CD14-positive monocyte (primary cell): ENCODE measurements around the gene SARS1. TPM values are rescaled to one million over a fixed set of nuclear protein-coding genes. Genes with fewer than 3 reads are reported as not detected.

Source experiments
- DNase-seq, 3 donors: peaks; one replicate each; pipeline ENCODE4 v3.0.0-alpha.2; 2011 to 2022
- H2AFZ ChIP-seq: 2 replicates; pipeline ENCODE4 v1.6.0; 2012; ENCODE audit warnings: mild to moderate bottlenecking, low read depth, low read length, inconsistent platforms; ENCODE audit not compliant: insufficient read depth, poor library complexity, severe bottlenecking
- H3K27ac ChIP-seq, 2 donors: 1 replicate in 1 of 2; 2 replicates in 1 of 2; pipeline ENCODE4 v1.5.1; 2012 to 2013; ENCODE audit warnings: low read length in 2 of 2, control low read depth in 1 of 2, inconsistent platforms in 1 of 2, low read depth in 1 of 2, mild to moderate bottlenecking in 1 of 2
- H3K27me3 ChIP-seq, 2 donors: one replicate each; pipeline versions ENCODE4 v1.6.0 to v1.6.1; 2011 to 2013; ENCODE audit warnings: low read length in 2 of 2; ENCODE audit not compliant: control insufficient read depth in 2 of 2, insufficient read depth in 2 of 2
- H3K36me3 ChIP-seq, 2 donors: replicated peaks in 1 of 2; 1 replicate in 1 of 2; 2 replicates in 1 of 2; pipeline versions ENCODE4 v1.5.1 to v1.6.1; 2012 to 2013; ENCODE audit warnings: low read length in 2 of 2, control low read depth in 1 of 2, inconsistent platforms in 1 of 2, mild to moderate bottlenecking in 1 of 2; ENCODE audit not compliant: insufficient read depth in 2 of 2, control insufficient read depth in 1 of 2
- H3K4me1 ChIP-seq, 2 donors: 1 replicate in 1 of 2; 2 replicates in 1 of 2; pipeline versions ENCODE4 v1.5.1 to v1.6.1; 2012 to 2013; ENCODE audit warnings: low read length in 2 of 2, control low read depth in 1 of 2, inconsistent platforms in 1 of 2, mild to moderate bottlenecking in 1 of 2, moderate library complexity in 1 of 2; ENCODE audit not compliant: insufficient read depth in 2 of 2, control insufficient read depth in 1 of 2
- H3K4me2 ChIP-seq: replicated peaks from 2 replicates; pipeline ENCODE3; 2012; ENCODE audit warnings: low read length, moderate library complexity, mild to moderate bottlenecking; ENCODE audit not compliant: poor library complexity, severe bottlenecking; ENCODE audit errors: extremely low read depth
- H3K4me3 ChIP-seq, 3 experiments: fragments of 200-600 bp in 1 of 3; sonication (generic) in 1 of 3; replicated peaks in 1 of 3; 1 replicate in 2 of 3; 2 replicates in 1 of 3; pipeline ENCODE4 v1.5.1; 2011 to 2013; ENCODE audit warnings: low read length in 3 of 3, mild to moderate bottlenecking in 3 of 3, control low read depth in 2 of 3, low read depth in 2 of 3, inconsistent platforms in 1 of 3, moderate library complexity in 1 of 3
- H3K79me2 ChIP-seq: 2 replicates; pipeline ENCODE4 v1.6.0; 2012; ENCODE audit warnings: mild to moderate bottlenecking, control low read depth, inconsistent platforms, low read length, moderate library complexity; ENCODE audit not compliant: insufficient read depth
- H3K9ac ChIP-seq: 2 replicates; pipeline ENCODE4 v1.6.0; 2017; ENCODE audit warnings: low read length, mild to moderate bottlenecking; ENCODE audit not compliant: insufficient read depth, poor library complexity, severe bottlenecking
- H3K9me3 ChIP-seq, 2 donors: replicated peaks in 1 of 2; 1 replicate in 1 of 2; 2 replicates in 1 of 2; pipeline versions ENCODE4 v1.5.1 to v1.6.1; 2012 to 2013; ENCODE audit warnings: low read length in 2 of 2, control low read depth in 1 of 2; ENCODE audit not compliant: control insufficient read depth in 1 of 2, insufficient read depth in 1 of 2
- H4K20me1 ChIP-seq: 2 replicates; pipeline ENCODE4 v1.6.0; 2012; ENCODE audit warnings: mild to moderate bottlenecking, low read length, control low read depth, moderate library complexity; ENCODE audit not compliant: insufficient read depth
- H3K27ac Mint-ChIP-seq, 7 donors: one replicate each; pipeline ENCODE4 v1.8.0; 2020; ENCODE audit warnings: mild to moderate bottlenecking in 7 of 7, mixed read lengths in 7 of 7, moderate library complexity in 6 of 7, inconsistent platforms in 2 of 7
- H3K27me3 Mint-ChIP-seq, 3 donors: one replicate each; pipeline ENCODE4 v1.8.0; 2021 to 2022; ENCODE audit warnings: low read depth in 3 of 3, mild to moderate bottlenecking in 3 of 3, mixed read lengths in 3 of 3, moderate library complexity in 3 of 3, inconsistent platforms in 1 of 3
- H3K36me3 Mint-ChIP-seq, 2 donors: one replicate each; pipeline ENCODE4 v1.8.0; 2020; ENCODE audit warnings: mixed read lengths in 2 of 2, inconsistent platforms in 1 of 2, mild to moderate bottlenecking in 1 of 2
- H3K4me1 Mint-ChIP-seq: one replicate; pipeline ENCODE4 v1.8.0; 2020; ENCODE audit warnings: mild to moderate bottlenecking, mixed read lengths
- H3K4me3 Mint-ChIP-seq, 2 donors: one replicate each; pipeline ENCODE4 v1.8.0; 2020; ENCODE audit warnings: mild to moderate bottlenecking in 2 of 2, mixed read lengths in 2 of 2, moderate library complexity in 1 of 2
- H3K9me3 Mint-ChIP-seq, 7 donors: one replicate each; pipeline ENCODE4 v1.8.0; 2020 to 2022; ENCODE audit warnings: mixed read lengths in 7 of 7, mild to moderate bottlenecking in 6 of 7, moderate library complexity in 6 of 7, inconsistent platforms in 2 of 7
- WGBS: methylation state at CpG from one replicate; pipeline ENCODE4 v1.1.5; 2013; ENCODE audit warnings: missing lambda C conversion rate; ENCODE audit not compliant: insufficient coverage; 5-methylcytosine and 5-hydroxymethylcytosine counted together
- intact Hi-C, 2 donors: fragments of 100-400 bp; cut with micrococcal nuclease; formaldehyde crosslinking; loops; one replicate each; pipeline versions ENCODE4 v1.15.0 to v1.15.1; 2023
- polyA plus RNA-seq, 3 donors: library from polyadenylated mRNA; depleted of rRNA in 1 of 3; unstranded in 2 of 3; stranded (reverse) in 1 of 3; fragments of 300-500 nt in 2 of 3; fragments of >200 nt in 1 of 3; fragmentation: Illumina TruSeq in 2 of 3; gene quantifications; 1 replicate in 2 of 3; 2 replicates in 1 of 3; pipeline ENCODE4 v1.2.3, GENCODE V29; 2012 to 2021
- TF ChIP-seq, protein P1 (sequence below): fragments of 200-600 bp; IDR thresholded peaks from one replicate; pipeline ENCODE4 v1.8.0; 2022; ENCODE audit warnings: antibody characterized with exemption, mild to moderate bottlenecking

Gene SARS1
- polyA plus RNA-seq, 3 donors: 70.1 to 107 (median 99.1) TPM

GRCh38 chr1:109261006-109261405, 47.3 kb downstream of the SARS1 start:
- intact Hi-C loops: loop anchor here (5.0 kb wide), 1 partner anchor 136 kb away; the partner anchor contains the start of gene SORT1 (in 2 of the 2)
- Histone ChIP-seq H3K4me3 (no peak overlapping the region), H3K9ac (no peak overlapping the region), H3K27ac (no peak overlapping the region), H3K9me3 (no peaks in the 10 kb centered on the region), H3K27me3 (no peaks in the 10 kb centered on the region), H3K4me2 (no peak overlapping the region), H4K20me1 (no peaks in the 10 kb centered on the region), H3K36me3 (no peaks in the 10 kb centered on the region), H2AFZ (no peak overlapping the region), H3K79me2 (no peaks in the 10 kb centered on the region), H3K4me1 (peaks cover 5 to 7% of the 10 kb centered on the region in 2 donors)
- Mint-ChIP-seq H3K4me1 (peaks cover 8% of the 10 kb centered on the region), H3K36me3 (no peaks in the 10 kb centered on the region), H3K27ac (no peak overlapping the region), H3K4me3 (no peak overlapping the region), H3K27me3 (peaks cover 2 to 12% (median 7%) of the 10 kb centered on the region in 3 donors), H3K9me3 (peaks cover 0 to 2% (median 0%) of the 10 kb centered on the region in 7 donors)
- 97% methylated on average over 6 of the region's 16 CpGs for WGBS
- no peak for DNase-seq
- TF ChIP-seq, protein P1, sequence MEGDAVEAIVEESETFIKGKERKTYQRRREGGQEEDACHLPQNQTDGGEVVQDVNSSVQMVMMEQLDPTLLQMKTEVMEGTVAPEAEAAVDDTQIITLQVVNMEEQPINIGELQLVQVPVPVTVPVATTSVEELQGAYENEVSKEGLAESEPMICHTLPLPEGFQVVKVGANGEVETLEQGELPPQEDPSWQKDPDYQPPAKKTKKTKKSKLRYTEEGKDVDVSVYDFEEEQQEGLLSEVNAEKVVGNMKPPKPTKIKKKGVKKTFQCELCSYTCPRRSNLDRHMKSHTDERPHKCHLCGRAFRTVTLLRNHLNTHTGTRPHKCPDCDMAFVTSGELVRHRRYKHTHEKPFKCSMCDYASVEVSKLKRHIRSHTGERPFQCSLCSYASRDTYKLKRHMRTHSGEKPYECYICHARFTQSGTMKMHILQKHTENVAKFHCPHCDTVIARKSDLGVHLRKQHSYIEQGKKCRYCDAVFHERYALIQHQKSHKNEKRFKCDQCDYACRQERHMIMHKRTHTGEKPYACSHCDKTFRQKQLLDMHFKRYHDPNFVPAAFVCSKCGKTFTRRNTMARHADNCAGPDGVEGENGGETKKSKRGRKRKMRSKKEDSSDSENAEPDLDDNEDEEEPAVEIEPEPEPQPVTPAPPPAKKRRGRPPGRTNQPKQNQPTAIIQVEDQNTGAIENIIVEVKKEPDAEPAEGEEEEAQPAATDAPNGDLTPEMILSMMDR: no peak

DNA sequence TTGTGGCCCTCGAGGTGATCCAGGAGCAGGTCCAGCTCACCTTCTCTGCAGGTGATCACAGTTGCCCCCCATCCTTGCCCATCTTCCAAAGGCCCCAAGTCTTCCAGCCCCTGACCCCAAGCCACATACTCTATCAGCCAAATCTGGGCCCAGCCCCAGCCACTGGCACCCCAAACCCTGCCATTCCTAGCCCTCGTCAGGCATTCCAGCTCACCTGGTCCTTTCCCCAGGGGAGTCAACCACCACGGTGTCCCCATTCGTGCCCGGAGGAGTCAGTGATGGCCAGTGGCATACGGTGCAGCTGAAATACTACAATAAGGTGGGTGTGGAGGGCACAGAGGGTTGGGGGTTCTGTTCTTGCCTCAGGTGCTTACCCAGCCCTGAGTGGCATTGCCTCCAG, 47.9 kb downstream of the SARS1 start:
- Histone ChIP-seq H3K4me1 (peaks cover 5 to 7% of the 10 kb centered on the region in 2 donors), H3K79me2 (no peaks in the 10 kb centered on the region), H3K27me3 (no peaks in the 10 kb centered on the region), H3K4me2 (no peak overlapping the region), H3K4me3 (no peak overlapping the region), H4K20me1 (no peaks in the 10 kb centered on the region), H3K36me3 (no peaks in the 10 kb centered on the region), H3K27ac (no peak overlapping the region), H2AFZ (no peak overlapping the region), H3K9ac (no peak overlapping the region), H3K9me3 (no peaks in the 10 kb centered on the region)
- no peak for DNase-seq
- intact Hi-C loops: loop anchor here (5.0 kb wide), 1 partner anchor 136 kb away; the partner anchor contains the start of gene SORT1 (in 2 of the 2)
- no peak overlapping the region for H3K4me3 Mint-ChIP-seq
- 97% methylated on average over 5 of the region's 6 CpGs for WGBS
- peaks cover 0 to 3% (median 0%) of the 10 kb centered on the region in 7 donors for H3K9me3 Mint-ChIP-seq
- no peak overlapping the region for H3K27ac Mint-ChIP-seq
- H3K27me3 Mint-ChIP-seq: peaks cover 0 to 9% (median 7%) of the 10 kb centered on the region in 3 donors
- no peaks in the 10 kb centered on the region for H3K36me3 Mint-ChIP-seq
- TF ChIP-seq, protein P1: no peak
- peaks cover 6% of the 10 kb centered on the region for H3K4me1 Mint-ChIP-seq
